ENCODE measurements around the gene ABCB11. TPM values are rescaled to one million over a fixed set of nuclear protein-coding genes. Genes with fewer than 3 reads are reported as not detected.
"Not testable (repeated sequence)": the region's sequence is repeated elsewhere in the genome, so short reads cannot be mapped to it uniquely, and the experiment has no call there.

The ABCB11 gene
- total RNA-seq, 4 donors from 2014 or later: under 0.01 to 1.2 (median 0.11) TPM; not detected in 1

DNA sequence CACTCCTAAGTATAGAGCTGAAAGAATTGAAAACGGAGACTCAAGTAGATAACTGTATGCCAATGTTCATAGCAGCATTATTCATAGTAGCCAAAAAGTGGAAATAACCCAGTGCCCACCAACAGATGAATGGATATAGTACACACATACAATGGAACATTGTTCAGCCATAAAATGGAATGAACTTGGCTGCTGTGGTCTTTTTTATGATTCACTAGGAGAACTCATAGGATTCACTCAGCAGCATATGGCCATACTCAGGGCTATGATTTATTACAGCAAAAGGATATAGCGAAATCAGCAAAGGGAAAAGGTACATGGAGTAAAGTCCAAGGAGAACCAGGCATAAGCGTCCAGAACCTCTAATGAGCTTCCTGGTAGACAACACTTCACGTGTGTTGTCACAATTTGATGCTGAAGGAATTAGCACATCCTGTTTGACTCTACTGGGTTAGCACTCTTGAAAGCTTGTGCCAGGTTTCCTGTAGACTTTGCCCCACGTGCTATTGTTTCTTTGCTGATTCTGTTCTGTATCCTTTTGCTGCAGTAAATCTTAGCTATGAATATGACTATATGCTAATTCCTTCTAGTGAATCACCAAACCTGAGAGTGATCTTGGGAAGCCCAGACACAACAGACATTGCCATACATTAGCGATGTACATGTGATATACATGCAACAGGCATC is 156.6 kb downstream of the ABCB11 start:
- Histone ChIP-seq H3K27me3 (no peaks in the 10 kb centered on the region), H3K4me3 (replicated peaks in 1 of 3) (no peak overlapping the region), H3K4me1 (no peaks in the 10 kb centered on the region), H3K27ac (no peak overlapping the region), H3K36me3 (no peaks in the 10 kb centered on the region), H3K9me3 (no peaks in the 10 kb centered on the region)
- intact Hi-C loops (cut with DNase I): no loop called here
- DNase-seq: no peak
- no peak for TF ChIP-seq CTCF (IDR thresholded peaks at IDR 0.05)
- 94 to 95% methylated on average over 6 of the region's 6 CpGs for WGBS, 2 donors

- H3K36me3 ChIP-seq; H3K27ac ChIP-seq; H3K27me3 ChIP-seq; intact Hi-C loops (cut with DNase I); DNase-seq; H3K4me1 ChIP-seq; H3K4me3 ChIP-seq (replicated peaks in 1 of 3); H3K9me3 ChIP-seq: not testable (repeated sequence)
- 97 to 99% methylated on average over 4 of the region's 4 CpGs for WGBS, 2 donors
Measured at GRCh38 chr2:168870824-168871223, 160.3 kb downstream of the ABCB11 start.

Other genes with a start within 250 kb of the ABCB11 start
- 10 to 100 TPM; 10.1 to 48.1 (median 18.0) TPM for gene NOSTRIN, start 228.7 kb downstream of the ABCB11 start, total RNA-seq
- gene SPC25, start 140.9 kb downstream of the ABCB11 start, total RNA-seq: 1 to 10 TPM in 1 of 4 donors, not detected in 3; 6.7 TPM
- under 1 TPM in 1 of 4 donors, not detected in 3; 0.29 TPM for gene G6PC2, start 130.0 kb downstream of the ABCB11 start, total RNA-seq
- gene DHRS9, start 38.2 kb upstream of the ABCB11 start, total RNA-seq: under 1 TPM in 1 of 4 donors, not detected in 3; 0.54 TPM

Data from thyroid gland (tissue), 4 donors.